Epithelial cell of prostate (primary cell): ENCODE measurements around the gene CD40.
A peak's percentile ranks its signal among the peaks of the same experiment; 100 is the strongest.

Source experiments
- DNase-seq: peaks from one replicate; pipeline ENCODE4 v3.0.0-alpha.2; 2011; ENCODE audit warnings: low read depth, low spot score
- H3K27ac ChIP-seq: fragments of 450-650 bp; 2 replicates; pipeline ENCODE4 v1.5.1; 2017; ENCODE audit warnings: mild to moderate bottlenecking

The CD40 gene

GRCh38 chr20:46169245-46170171 is 51.4 kb downstream of the CD40 start:
- peak; percentile 5 for DNase-seq
- H3K27ac ChIP-seq, result no peak overlapping the region

GRCh38 chr20:46171476-46171875 is 53.4 kb downstream of the CD40 start:
- no peak for DNase-seq
- H3K27ac ChIP-seq, result no peak overlapping the region

- H3K27ac ChIP-seq, result no peak overlapping the region
- no peak for DNase-seq
Observed at GRCh38 chr20:46171909-46172308, 53.8 kb downstream of the CD40 start.

GRCh38 chr20:46172455-46172854 is 54.3 kb downstream of the CD40 start:
- no peak for DNase-seq
- H3K27ac ChIP-seq, result no peak overlapping the region

GRCh38 chr20:46172961-46173536 is 54.9 kb downstream of the CD40 start:
- DNase-seq, result no peak
- no peak overlapping the region for H3K27ac ChIP-seq

- no peak for DNase-seq
- H3K27ac ChIP-seq, result no peak overlapping the region
Observed at GRCh38 chr20:46173652-46174468, 55.7 kb downstream of the CD40 start.

GRCh38 chr20:46174469-46175126 is 56.5 kb downstream of the CD40 start:
- no peak for DNase-seq
- no peak overlapping the region for H3K27ac ChIP-seq

- no peak overlapping the region for H3K27ac ChIP-seq
- no peak for DNase-seq
Observed at GRCh38 chr20:46175127-46175494, 57.0 kb downstream of the CD40 start.

- no peak for DNase-seq
- no peak overlapping the region for H3K27ac ChIP-seq
Observed at GRCh38 chr20:46176739-46177378, 58.7 kb downstream of the CD40 start.

- DNase-seq, result no peak
- no peak overlapping the region for H3K27ac ChIP-seq
Observed at GRCh38 chr20:46177768-46178167, 59.7 kb downstream of the CD40 start.

- H3K27ac ChIP-seq, result no peak overlapping the region
- no peak for DNase-seq
Observed at GRCh38 chr20:46178891-46179290, 60.8 kb downstream of the CD40 start.
